ENCODE measurements around the gene ST3GAL2. TPM values are rescaled to one million over a fixed set of nuclear protein-coding genes. Genes with fewer than 3 reads are reported as not detected.
"Not testable (repeated sequence)": the region's sequence is repeated elsewhere in the genome, so short reads cannot be mapped to it uniquely, and the experiment has no call there.

The ST3GAL2 gene
- total RNA-seq, 2 experiments from 2014 or later: 9.3 to 9.9 TPM

DNA sequence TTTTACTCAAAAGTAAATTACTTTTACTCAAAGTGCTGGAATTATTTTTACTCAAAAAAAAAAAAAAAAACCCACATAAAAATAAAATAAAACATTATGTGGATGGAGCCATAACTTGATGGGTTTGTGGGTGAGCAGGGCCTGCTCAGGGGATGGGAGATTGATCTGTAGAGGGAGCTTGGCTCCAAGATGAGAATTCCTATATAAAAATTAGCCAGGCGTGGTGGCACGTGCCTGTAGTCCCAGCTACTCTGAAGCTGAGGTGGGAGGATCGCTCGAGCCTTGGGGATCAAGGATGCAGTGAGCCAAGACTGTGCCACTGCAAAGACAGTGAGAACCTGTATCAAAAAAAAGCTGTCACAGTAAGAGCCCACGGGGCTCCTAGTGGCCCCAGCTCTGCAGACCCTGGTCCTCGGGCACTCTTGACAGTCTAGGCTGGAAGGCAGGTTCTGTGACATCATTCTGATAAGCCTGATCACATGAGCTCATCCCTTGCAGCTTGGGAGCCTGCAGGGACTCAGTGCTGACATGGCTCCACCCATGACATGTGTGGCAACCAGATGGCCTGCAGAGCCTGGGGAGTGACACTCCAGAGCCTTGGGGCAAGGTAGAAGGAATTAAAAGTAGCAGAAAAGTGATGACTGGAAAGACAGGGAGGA, 42.5 kb downstream of the ST3GAL2 start:
- CTCF ChIA-PET: interaction anchor here (0.6 to 2.2 kb wide), 8 partner anchors 10 to 375 kb away, joined by 3 to 6 read pairs (median 4); no protein-coding TSS in a partner anchor

DNA sequence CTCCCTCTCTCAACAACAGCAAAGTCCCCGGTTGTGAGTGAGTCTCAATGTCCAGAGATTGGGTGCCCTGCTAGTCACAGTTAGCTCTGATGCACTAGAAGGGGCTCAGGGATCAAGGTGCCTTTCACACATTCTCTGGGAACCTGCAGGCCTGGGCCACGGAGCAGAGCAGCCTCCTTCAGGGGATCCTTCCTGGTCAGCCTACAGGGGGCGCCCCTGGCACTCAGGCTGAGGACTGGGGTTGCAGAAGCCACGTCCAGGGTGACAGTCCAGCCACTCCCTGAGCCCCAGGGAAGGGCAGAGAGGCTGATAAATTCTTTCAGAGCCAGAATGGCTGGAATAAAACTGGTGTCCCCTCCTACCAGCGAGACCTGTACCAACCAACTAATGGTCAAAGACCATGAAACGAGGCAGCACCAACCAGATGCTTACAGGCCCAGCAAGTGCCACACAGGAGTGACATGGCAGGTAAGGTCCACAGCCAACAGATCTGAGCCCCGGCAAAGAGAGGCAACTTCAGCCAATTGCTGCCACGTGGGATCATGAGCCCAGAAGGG, 43.5 kb downstream of the ST3GAL2 start:
- Mint-ChIP-seq H3K36me3 (ENCODE audit: low read depth) (no peaks in the 10 kb centered on the region), H3K9me3 (no peaks in the 10 kb centered on the region), H3K27me3 (ENCODE audit: low read depth) (no peaks in the 10 kb centered on the region), H3K27ac (no peak overlapping the region), H3K4me1 (ENCODE audit: low read depth) (peaks cover 3% of the 10 kb centered on the region), H3K4me3 (no peak overlapping the region)
- CTCF ChIA-PET: interaction anchor here (0.6 to 2.6 kb wide), 7 partner anchors 9 to 124 kb away, joined by 3 to 7 read pairs (median 5); no protein-coding TSS in a partner anchor
- intact Hi-C loops (cut with micrococcal nuclease): loop anchor here (1.0 to 2.0 kb wide), 3 partner anchors 59 to 258 kb away; partner anchors contain the start of genes COG4, FCSK and SF3B3
- DNase-seq: peak; percentile 80

More for the DNA sequence above, 42.5 kb downstream of the ST3GAL2 start:
- Mint-ChIP-seq H3K36me3 (ENCODE audit: low read depth) (no peaks in the 10 kb centered on the region), H3K4me3 (no peak overlapping the region), H3K27me3 (ENCODE audit: low read depth) (no peaks in the 10 kb centered on the region), H3K27ac (no peak overlapping the region), H3K9me3 (no peaks in the 10 kb centered on the region), H3K4me1 (ENCODE audit: low read depth) (peaks cover 3% of the 10 kb centered on the region)
- intact Hi-C loops (cut with micrococcal nuclease): no loop called here
- DNase-seq: no peak

DNA sequence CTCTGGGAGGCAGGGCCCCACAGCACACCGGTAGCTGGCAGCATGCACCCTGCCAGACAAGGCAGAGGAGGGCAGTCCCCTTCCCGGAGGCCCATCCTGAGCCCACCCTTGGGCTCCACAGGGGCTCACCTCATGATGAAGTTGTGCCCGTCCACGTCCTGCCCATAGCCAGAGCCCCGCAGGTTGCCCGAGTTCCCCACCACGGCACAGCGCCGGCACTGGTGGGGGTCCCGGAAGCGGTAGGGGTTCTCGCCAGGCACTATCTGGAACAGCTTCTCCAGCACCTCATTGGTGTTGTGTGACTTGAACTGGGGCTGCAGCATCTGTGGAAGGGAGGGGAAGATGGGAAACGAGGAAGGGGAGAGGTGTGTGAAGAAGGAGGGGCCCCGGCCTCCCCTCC, 44.0 kb downstream of the ST3GAL2 start:
- Mint-ChIP-seq H3K27ac (no peak overlapping the region), H3K4me3 (no peak overlapping the region), H3K36me3 (ENCODE audit: low read depth) (no peaks in the 10 kb centered on the region), H3K9me3 (no peaks in the 10 kb centered on the region), H3K27me3 (ENCODE audit: low read depth) (no peaks in the 10 kb centered on the region), H3K4me1 (ENCODE audit: low read depth) (peaks cover 3% of the 10 kb centered on the region)
- CTCF ChIA-PET: interaction anchor here (0.6 to 2.6 kb wide), 10 partner anchors 9 to 258 kb away, joined by 3 to 9 read pairs (median 5); no protein-coding TSS in a partner anchor
- DNase-seq: no peak
- intact Hi-C loops (cut with micrococcal nuclease): loop anchor here (1.0 to 2.0 kb wide), 3 partner anchors 60 to 258 kb away; partner anchors contain the start of genes COG4, FCSK and SF3B3

DNA sequence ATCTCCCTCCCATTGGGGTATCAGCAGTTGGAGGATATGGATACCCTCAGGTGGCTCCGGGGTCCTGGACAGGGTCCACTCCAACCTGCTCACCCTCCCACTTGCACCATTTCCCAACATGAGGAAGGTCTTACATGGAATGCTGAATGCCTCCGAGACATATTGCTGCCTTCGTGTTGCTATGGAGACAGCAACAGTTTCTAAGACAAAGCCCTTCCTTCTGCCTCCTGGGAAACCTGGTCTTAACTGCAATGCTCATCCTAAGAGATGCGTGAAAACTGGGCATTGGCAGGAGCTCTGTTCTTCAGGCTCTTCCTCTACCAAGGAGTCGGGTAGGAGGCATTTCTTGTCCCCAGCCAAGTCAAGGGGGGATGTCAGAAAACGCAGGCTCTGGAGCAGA, 45.2 kb downstream of the ST3GAL2 start:
- intact Hi-C loops (cut with micrococcal nuclease): loop anchor here (2.0 kb wide), 2 partner anchors 61 to 129 kb away; partner anchors contain the start of genes COG4, FCSK and SF3B3
- Mint-ChIP-seq H3K27me3 (ENCODE audit: low read depth) (no peaks in the 10 kb centered on the region), H3K4me1 (ENCODE audit: low read depth) (peaks cover 3% of the 10 kb centered on the region), H3K4me3 (no peak overlapping the region), H3K36me3 (ENCODE audit: low read depth) (no peaks in the 10 kb centered on the region), H3K27ac (no peak overlapping the region), H3K9me3 (no peaks in the 10 kb centered on the region)
- CTCF ChIA-PET: interaction anchor here (0.6 to 2.6 kb wide), 8 partner anchors 7 to 260 kb away, joined by 3 to 7 read pairs (median 3); no protein-coding TSS in a partner anchor
- DNase-seq: no peak

DNA sequence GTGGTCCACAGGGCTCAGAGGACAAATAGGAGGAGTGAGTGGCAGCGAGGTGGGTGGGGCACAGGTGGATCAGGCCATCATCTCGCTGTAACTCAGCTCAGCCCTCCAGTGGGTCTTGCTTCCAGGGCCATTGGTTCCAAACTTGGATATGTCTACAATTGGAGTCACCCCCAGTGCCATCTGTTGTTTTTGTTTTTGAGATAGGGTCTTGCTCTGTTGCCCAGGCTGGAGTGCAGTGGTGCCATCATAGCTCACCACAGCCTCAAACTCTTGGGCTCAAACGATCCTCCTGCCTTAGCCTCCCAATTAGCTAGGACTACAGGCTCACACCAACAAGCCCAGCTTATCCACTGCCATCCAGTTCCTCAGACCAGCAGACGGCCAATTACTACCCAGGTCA, 46.3 kb downstream of the ST3GAL2 start:
- Mint-ChIP-seq H3K27ac (no peak overlapping the region), H3K27me3 (ENCODE audit: low read depth) (no peaks in the 10 kb centered on the region), H3K4me1 (ENCODE audit: low read depth) (peaks cover 3% of the 10 kb centered on the region), H3K4me3 (no peak overlapping the region), H3K36me3 (ENCODE audit: low read depth) (peaks cover 4% of the 10 kb centered on the region), H3K9me3 (no peaks in the 10 kb centered on the region)
- intact Hi-C loops (cut with micrococcal nuclease): no loop called here
- CTCF ChIA-PET: interaction anchor here (0.7 to 1.2 kb wide), 6 partner anchors 12 to 279 kb away, joined by 3 to 5 read pairs (median 3); no protein-coding TSS in a partner anchor
- no peak for DNase-seq

DNA sequence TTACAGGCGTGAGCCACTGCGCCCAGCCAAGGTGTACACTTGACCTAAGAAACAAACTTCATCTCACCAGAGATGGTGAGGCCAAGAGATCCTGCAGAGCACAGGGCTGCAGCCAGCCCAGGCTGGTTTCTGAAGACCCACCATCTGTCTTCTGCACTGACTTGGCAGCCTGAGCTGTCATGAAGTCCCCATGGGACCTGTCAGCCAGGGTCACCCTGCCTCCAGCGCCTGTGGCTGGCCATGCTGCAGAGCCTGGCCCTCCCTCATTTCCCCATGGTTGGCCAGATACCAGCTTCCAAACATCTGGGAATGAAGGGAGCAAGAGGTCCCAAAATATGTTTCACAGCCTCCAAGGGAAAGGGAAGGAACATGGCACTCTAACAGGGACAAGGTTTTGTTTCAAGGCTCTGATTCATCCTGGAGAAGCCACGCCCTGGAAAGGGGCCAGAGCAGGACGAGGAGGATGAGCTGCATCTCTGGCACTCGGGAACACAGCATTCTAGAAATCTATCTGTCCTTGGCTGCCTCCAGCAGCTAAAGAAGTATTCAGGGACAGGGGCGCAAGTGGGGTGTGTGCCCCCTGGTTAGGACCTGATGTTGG, 46.9 kb downstream of the ST3GAL2 start:
- no peak overlapping the region for H3K27ac Mint-ChIP-seq

DNA sequence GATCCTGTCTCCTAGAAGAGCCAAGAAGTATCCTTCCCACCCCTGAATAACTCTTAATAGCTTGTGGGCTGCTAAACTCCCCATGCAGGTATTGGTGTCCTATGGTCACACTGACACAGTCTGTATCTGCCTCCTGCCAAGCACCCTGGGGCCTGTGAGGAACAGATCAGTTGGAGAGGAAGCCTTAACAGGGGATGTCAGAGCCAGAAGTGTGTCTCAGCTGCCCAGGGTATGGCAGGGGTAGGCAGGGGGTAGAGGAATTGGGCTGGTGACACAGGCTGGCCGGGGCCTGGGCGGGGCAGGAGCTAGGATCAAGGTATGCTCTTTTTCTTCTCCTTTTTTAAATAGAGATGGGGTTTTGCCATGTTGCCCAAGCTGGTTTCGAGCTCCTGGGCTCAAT, 47.5 kb downstream of the ST3GAL2 start:
- DNase-seq: no peak
- no peak overlapping the region for H3K27ac Mint-ChIP-seq
- H3K27me3 Mint-ChIP-seq (ENCODE audit: low read depth): no peaks in the 10 kb centered on the region
- peaks cover 4% of the 10 kb centered on the region for H3K36me3 Mint-ChIP-seq (ENCODE audit: low read depth)
- H3K9me3 Mint-ChIP-seq: no peaks in the 10 kb centered on the region
- intact Hi-C loops (cut with micrococcal nuclease): no loop called here
- CTCF ChIA-PET: interaction anchor here (0.9 to 1.5 kb wide), 3 partner anchors 31 to 124 kb away, joined by 3 to 4 read pairs (median 3); no protein-coding TSS in a partner anchor
- H3K4me1 Mint-ChIP-seq (ENCODE audit: low read depth): peaks cover 3% of the 10 kb centered on the region
- no peak overlapping the region for H3K4me3 Mint-ChIP-seq

More for the DNA sequence above, 46.9 kb downstream of the ST3GAL2 start:
- Mint-ChIP-seq H3K4me3 (no peak overlapping the region), H3K36me3 (ENCODE audit: low read depth) (peaks cover 4% of the 10 kb centered on the region), H3K9me3 (no peaks in the 10 kb centered on the region), H3K27me3 (ENCODE audit: low read depth) (no peaks in the 10 kb centered on the region), H3K4me1 (ENCODE audit: low read depth) (peaks cover 3% of the 10 kb centered on the region)
- CTCF ChIA-PET: interaction anchor here (0.9 to 1.5 kb wide), 5 partner anchors 12 to 124 kb away, joined by 3 to 5 read pairs (median 4); no protein-coding TSS in a partner anchor
- no peak for DNase-seq
- intact Hi-C loops (cut with micrococcal nuclease): no loop called here

DNA sequence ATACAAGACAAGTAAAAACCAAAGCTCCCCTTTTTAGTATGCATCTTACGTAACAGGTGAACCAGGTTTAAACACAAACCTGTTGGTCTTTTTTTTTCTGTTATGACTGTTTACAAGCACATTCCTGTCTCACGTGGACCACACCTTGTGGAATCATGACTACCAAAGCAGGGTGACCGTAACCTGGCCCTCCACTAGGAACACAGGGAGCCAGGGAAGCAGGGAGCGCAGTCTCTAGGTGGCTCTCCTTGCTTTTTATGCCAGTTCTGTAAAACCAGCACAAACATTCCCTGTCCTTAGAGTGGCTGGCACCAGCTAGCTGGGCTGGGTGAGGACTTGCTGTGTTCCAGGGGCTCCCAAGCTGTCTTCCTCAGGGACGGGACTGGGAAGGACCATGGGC, 48.1 kb downstream of the ST3GAL2 start:
- Mint-ChIP-seq H3K36me3 (ENCODE audit: low read depth) (peaks cover 4% of the 10 kb centered on the region), H3K4me3 (no peak overlapping the region), H3K9me3 (no peaks in the 10 kb centered on the region), H3K4me1 (ENCODE audit: low read depth) (peaks cover 3% of the 10 kb centered on the region), H3K27ac (no peak overlapping the region), H3K27me3 (ENCODE audit: low read depth) (no peaks in the 10 kb centered on the region)
- DNase-seq: no peak
- CTCF ChIA-PET: interaction anchor here (0.5 to 1.5 kb wide), 3 partner anchors 16 to 90 kb away, joined by 3 to 4 read pairs (median 3); no protein-coding TSS in a partner anchor
- intact Hi-C loops (cut with micrococcal nuclease): no loop called here

DNA sequence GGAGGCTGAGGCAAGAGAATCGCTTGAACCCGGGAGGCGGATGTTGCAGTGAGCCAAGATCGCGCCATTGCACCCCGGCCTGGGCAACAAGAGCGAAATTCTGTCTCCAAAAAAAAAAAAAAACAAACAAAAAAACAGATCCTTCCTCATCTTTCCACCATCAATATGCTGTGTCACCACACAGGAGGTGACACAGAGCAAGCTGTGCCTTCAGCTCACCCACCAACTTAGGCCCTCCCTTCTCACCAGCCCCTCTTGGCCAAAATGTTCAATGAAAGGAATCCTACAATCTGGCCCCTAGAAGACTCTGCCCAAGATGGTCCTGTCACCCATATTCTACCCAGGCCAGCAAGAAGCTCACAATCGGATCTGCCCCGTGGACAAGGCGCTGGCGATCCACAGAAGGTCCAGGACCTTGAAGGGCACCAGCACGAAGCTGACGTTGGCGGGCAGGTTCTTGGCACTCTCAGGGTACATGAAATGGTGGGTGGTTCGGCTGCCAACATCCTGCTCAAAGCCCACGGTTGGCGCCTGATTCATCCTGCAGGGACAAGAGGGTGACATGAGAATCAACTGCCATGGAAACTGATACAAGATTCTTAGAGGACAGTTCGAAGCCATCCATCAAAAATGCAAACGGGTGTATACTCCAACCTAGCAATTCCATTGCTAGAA, 50.8 kb downstream of the ST3GAL2 start:
- H3K27ac Mint-ChIP-seq: no peak overlapping the region
- no peaks in the 10 kb centered on the region for H3K27me3 Mint-ChIP-seq (ENCODE audit: low read depth)
- peaks cover 6% of the 10 kb centered on the region for H3K36me3 Mint-ChIP-seq (ENCODE audit: low read depth)
- intact Hi-C loops (cut with micrococcal nuclease): no loop called here
- no peak for DNase-seq
- H3K4me3 Mint-ChIP-seq: no peak overlapping the region
- no peaks in the 10 kb centered on the region for H3K4me1 Mint-ChIP-seq (ENCODE audit: low read depth)
- CTCF ChIA-PET: no interaction called here
- no peaks in the 10 kb centered on the region for H3K9me3 Mint-ChIP-seq

DNA sequence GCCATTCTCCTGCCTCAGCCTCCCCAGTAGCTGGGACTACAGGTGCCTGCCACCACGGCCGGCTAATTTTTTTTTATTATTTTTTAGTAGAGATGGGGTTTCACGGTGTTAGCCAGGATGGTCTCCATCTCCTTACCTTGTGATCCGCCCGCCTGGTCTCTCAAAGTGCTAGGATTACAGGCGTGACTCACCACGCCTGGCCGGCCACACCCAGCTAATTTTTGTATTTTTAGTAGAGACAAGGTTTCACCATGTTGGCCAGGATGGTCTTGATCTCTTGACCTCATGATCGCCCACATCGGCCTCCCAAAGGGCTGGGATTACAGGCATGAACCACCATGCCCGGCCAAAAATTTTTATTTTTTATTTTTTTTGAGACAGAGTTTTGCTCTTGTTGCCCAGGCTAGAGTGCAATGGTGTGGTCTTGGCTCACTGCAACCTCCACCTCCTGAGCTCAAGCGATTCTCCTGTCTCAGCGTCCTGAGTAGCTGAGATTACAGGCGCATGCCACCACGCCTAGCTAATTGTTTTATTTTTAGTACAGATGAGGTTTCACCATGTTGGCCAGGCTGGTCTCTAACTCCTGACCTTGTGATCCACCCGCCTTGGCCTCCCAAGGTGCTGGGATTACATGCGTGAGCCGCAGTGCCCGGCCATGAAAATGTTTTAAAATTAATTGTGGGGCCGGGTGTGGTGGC, 52.5 kb downstream of the ST3GAL2 start:
- H3K4me3 Mint-ChIP-seq; DNase-seq; H3K36me3 Mint-ChIP-seq (ENCODE audit: low read depth); H3K27ac Mint-ChIP-seq; H3K4me1 Mint-ChIP-seq (ENCODE audit: low read depth); H3K27me3 Mint-ChIP-seq (ENCODE audit: low read depth); intact Hi-C loops (cut with micrococcal nuclease); H3K9me3 Mint-ChIP-seq: not testable (repeated sequence)
- CTCF ChIA-PET: interaction anchor here (0.7 to 2.0 kb wide), 3 partner anchors 9 to 165 kb away, joined by 3 to 5 read pairs (median 3); no protein-coding TSS in a partner anchor

DNA sequence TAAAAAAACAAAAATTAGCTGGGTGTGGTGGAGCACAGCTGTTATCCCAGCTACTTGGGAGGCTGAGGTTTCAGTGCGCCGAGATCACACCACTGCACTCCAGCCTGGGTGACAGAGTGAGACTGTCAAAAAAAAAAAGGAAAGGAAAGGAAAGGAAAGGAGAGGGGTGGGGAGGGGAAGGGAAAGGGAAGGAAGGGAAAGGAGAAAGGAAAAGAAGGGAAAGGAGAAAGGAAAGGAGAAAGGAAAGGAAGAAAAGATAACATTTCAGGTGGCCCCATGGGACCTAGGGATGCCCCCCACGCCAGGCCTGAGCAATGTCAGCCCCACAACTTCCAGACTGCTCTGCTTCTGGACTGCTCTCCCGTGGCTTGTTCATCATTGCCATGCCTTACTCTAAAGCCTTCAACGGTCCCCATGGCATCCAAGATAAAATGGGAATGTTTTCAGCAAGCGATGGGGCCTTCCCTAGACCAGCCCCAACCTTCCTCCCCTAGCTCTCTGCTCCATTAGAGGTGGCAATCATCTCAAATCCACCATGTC, 55.4 kb downstream of the ST3GAL2 start:
- DNase-seq: no peak
- peaks cover 6% of the 10 kb centered on the region for H3K36me3 Mint-ChIP-seq (ENCODE audit: low read depth)
- no peak overlapping the region for H3K4me3 Mint-ChIP-seq
- H3K4me1 Mint-ChIP-seq (ENCODE audit: low read depth): peaks cover 11% of the 10 kb centered on the region
- intact Hi-C loops (cut with micrococcal nuclease): loop anchor here (5.0 kb wide), 2 partner anchors 269 to 354 kb away; no protein-coding TSS in a partner anchor
- H3K9me3 Mint-ChIP-seq: no peaks in the 10 kb centered on the region
- CTCF ChIA-PET: no interaction called here
- no peak overlapping the region for H3K27ac Mint-ChIP-seq
- H3K27me3 Mint-ChIP-seq (ENCODE audit: low read depth): no peaks in the 10 kb centered on the region

Data from activated naive CD4-positive, alpha-beta T cell treated with anti-CD3 and anti-CD28 coated beads for 36 hours (primary cell).